H9 (cell line): ENCODE data around the gene FXYD4. TPM values are rescaled to one million over a fixed set of nuclear protein-coding genes. Genes with fewer than 3 reads are reported as not detected.

Source experiments
- DNase-seq: peaks from one replicate; pipeline ENCODE4 v3.0.0-alpha.2; 2017
- H2AFZ ChIP-seq: one replicate; pipeline ENCODE4 v1.6.1; 2013; ENCODE audit warnings: mild to moderate bottlenecking, low read length, control low read depth, moderate library complexity
- H2AK5ac ChIP-seq: 2 replicates; pipeline ENCODE4 v1.6.1; 2013; ENCODE audit warnings: low read length, control low read depth, mixed read lengths; ENCODE audit not compliant: insufficient read length
- H2BK120ac ChIP-seq: one replicate; pipeline ENCODE4 v1.6.1; 2013; ENCODE audit warnings: low read depth, mild to moderate bottlenecking, low read length, control low read depth, inconsistent platforms; ENCODE audit not compliant: poor library complexity, severe bottlenecking
- H2BK12ac ChIP-seq: 2 replicates; pipeline ENCODE4 v1.6.1; 2013; ENCODE audit warnings: low read length, control low read depth, mixed read lengths, low read depth; ENCODE audit not compliant: insufficient read length
- H2BK15ac ChIP-seq: 2 replicates; pipeline ENCODE4 v1.6.1; 2013; ENCODE audit warnings: low read depth, low read length, control low read depth
- H2BK20ac ChIP-seq: one replicate; pipeline ENCODE4 v1.6.1; 2013; ENCODE audit warnings: low read depth, mild to moderate bottlenecking, low read length, control low read depth, inconsistent platforms; ENCODE audit not compliant: poor library complexity, severe bottlenecking
- H2BK5ac ChIP-seq: 2 replicates; pipeline ENCODE4 v1.6.1; 2013; ENCODE audit warnings: low read length, control low read depth, mixed read lengths; ENCODE audit not compliant: insufficient read length
- H3K14ac ChIP-seq: 2 replicates; pipeline ENCODE4 v1.6.1; 2013; ENCODE audit warnings: low read length, control low read depth; ENCODE audit not compliant: insufficient read depth
- H3K18ac ChIP-seq: 2 replicates; pipeline ENCODE4 v1.6.1; 2013; ENCODE audit warnings: low read depth, mild to moderate bottlenecking, mixed read lengths, low read length, control low read depth; ENCODE audit not compliant: insufficient read length
- H3K23ac ChIP-seq: 2 replicates; pipeline ENCODE4 v1.6.1; 2013; ENCODE audit warnings: low read length, control low read depth, mixed read lengths, low read depth; ENCODE audit not compliant: insufficient read length
- H3K23me2 ChIP-seq: 2 replicates; pipeline ENCODE4 v1.6.1; 2013; ENCODE audit warnings: low read depth, mild to moderate bottlenecking, mixed read lengths, low read length, control low read depth; ENCODE audit not compliant: insufficient read length, poor library complexity, severe bottlenecking
- H3K27ac ChIP-seq: 2 replicates; pipeline ENCODE4 v1.5.1; 2013; ENCODE audit warnings: low read length, control low read depth, mixed read lengths, low read depth; ENCODE audit not compliant: insufficient read length
- H3K27me3 ChIP-seq: 2 replicates; pipeline ENCODE4 v1.6.1; 2013; ENCODE audit warnings: low read length, control low read depth, inconsistent platforms; ENCODE audit not compliant: insufficient read depth
- H3K4ac ChIP-seq: 2 replicates; pipeline ENCODE4 v1.6.1; 2013; ENCODE audit warnings: low read depth, mild to moderate bottlenecking, control low read depth, inconsistent platforms, low read length, moderate library complexity
- H3K4me1 ChIP-seq: 2 replicates; pipeline ENCODE4 v1.6.1; 2013; ENCODE audit warnings: low read length, control low read depth, inconsistent platforms; ENCODE audit not compliant: insufficient read depth
- H3K4me2 ChIP-seq: 2 replicates; pipeline ENCODE4 v1.6.1; 2013; ENCODE audit warnings: low read length, control low read depth, mixed read lengths; ENCODE audit not compliant: insufficient read length, insufficient read depth
- H3K56ac ChIP-seq: 2 replicates; pipeline ENCODE4 v1.6.1; 2013; ENCODE audit warnings: low read depth, mild to moderate bottlenecking, mixed read lengths, low read length, control low read depth; ENCODE audit not compliant: insufficient read length
- H3K79me1 ChIP-seq: 2 replicates; pipeline ENCODE4 v1.6.1; 2013; ENCODE audit warnings: low read depth, mild to moderate bottlenecking, moderate library complexity, low read length, control low read depth, inconsistent platforms; ENCODE audit not compliant: insufficient read depth, poor library complexity, severe bottlenecking
- H3K79me2 ChIP-seq: 2 replicates; pipeline ENCODE4 v1.6.1; 2013; ENCODE audit warnings: low read length, control low read depth, inconsistent platforms; ENCODE audit not compliant: insufficient read depth
- H3K9ac ChIP-seq: 2 replicates; pipeline ENCODE4 v1.6.1; 2013; ENCODE audit warnings: low read length, control low read depth, mixed read lengths; ENCODE audit not compliant: insufficient read length; ENCODE audit errors: extremely low read depth
- H3K9me3 ChIP-seq: one replicate; pipeline ENCODE4 v1.6.1; 2013; ENCODE audit warnings: low read depth, low read length, inconsistent platforms; ENCODE audit not compliant: control insufficient read depth
- H3T11ph ChIP-seq: one replicate; pipeline ENCODE4 v1.6.1; 2013; ENCODE audit warnings: mild to moderate bottlenecking, low read length, control low read depth, inconsistent platforms
- H4K20me1 ChIP-seq: one replicate; pipeline ENCODE4 v1.6.1; 2013; ENCODE audit not compliant: control insufficient read depth, insufficient read length, insufficient read depth
- H4K5ac ChIP-seq: 2 replicates; pipeline ENCODE4 v1.6.1; 2013; ENCODE audit warnings: low read depth, mild to moderate bottlenecking, mixed read lengths, low read length, control low read depth; ENCODE audit not compliant: insufficient read length
- H4K8ac ChIP-seq: replicated peaks from 2 replicates; pipeline ENCODE4 v1.6.1; 2013; ENCODE audit warnings: low read length, control low read depth, mixed read lengths, low read depth; ENCODE audit not compliant: insufficient read length
- H4K91ac ChIP-seq: 2 replicates; pipeline ENCODE4 v1.6.1; 2013; ENCODE audit warnings: low read depth, mild to moderate bottlenecking, moderate library complexity, mixed read lengths, low read length, control low read depth; ENCODE audit not compliant: insufficient read length
- H3K27ac Mint-ChIP-seq, 3 experiments: 2 replicates in 2 of 3; 3 replicates in 1 of 3; pipeline ENCODE4 v1.8.0; 2020 to 2021; ENCODE audit warnings: mixed read lengths in 3 of 3, mild to moderate bottlenecking in 1 of 3, moderate library complexity in 1 of 3
- H3K27me3 Mint-ChIP-seq: 2 replicates; pipeline ENCODE4 v1.8.0; 2021; ENCODE audit warnings: low read depth, mild to moderate bottlenecking, moderate library complexity, mixed read lengths
- H3K36me3 Mint-ChIP-seq, 3 experiments: 2 replicates in 2 of 3; 3 replicates in 1 of 3; pipeline ENCODE4 v1.8.0; 2020 to 2021; ENCODE audit warnings: low read depth in 3 of 3, mixed read lengths in 3 of 3; ENCODE audit not compliant: insufficient read depth in 1 of 3
- H3K4me1 Mint-ChIP-seq, 2 experiments: 2 replicates each; pipeline ENCODE4 v1.8.0; 2020; ENCODE audit warnings: mixed read lengths in 2 of 2
- H3K4me3 Mint-ChIP-seq, 2 experiments: 2 replicates in 1 of 2; 3 replicates in 1 of 2; pipeline ENCODE4 v1.8.0; 2020 to 2021; ENCODE audit warnings: mild to moderate bottlenecking in 2 of 2, mixed read lengths in 2 of 2, moderate library complexity in 1 of 2
- H3K9me3 Mint-ChIP-seq, 2 experiments: 2 replicates in 1 of 2; 3 replicates in 1 of 2; pipeline ENCODE4 v1.8.0; 2020; ENCODE audit warnings: mild to moderate bottlenecking in 2 of 2, mixed read lengths in 2 of 2, moderate library complexity in 1 of 2
- WGBS: extraction: QIAGEN DNeasy Blood & Tissue Kit; methylation state at CpG from one replicate; pipeline ENCODE4 v1.1.7; 2013; ENCODE audit warnings: missing lambda C conversion rate, low lambda C conversion rate, mixed read lengths; ENCODE audit not compliant: insufficient read length; ENCODE audit errors: extremely low coverage; 5-methylcytosine and 5-hydroxymethylcytosine counted together
- total RNA-seq: library from RNA; stranded (reverse); gene quantifications from 2 replicates; pipeline ENCODE4 v1.2.1, GENCODE V29; 2021
- TF ChIP-seq, protein P1 (sequence below): fragments of 200-600 bp; sonication (generic); conservative IDR thresholded peaks from 3 replicates; pipeline ENCODE4 v1.8.0; 2021; ENCODE audit warnings: antibody characterized with exemption, mild to moderate bottlenecking

The FXYD4 gene
- total RNA-seq, 1 experiment from 2014 or later = not detected

DNA sequence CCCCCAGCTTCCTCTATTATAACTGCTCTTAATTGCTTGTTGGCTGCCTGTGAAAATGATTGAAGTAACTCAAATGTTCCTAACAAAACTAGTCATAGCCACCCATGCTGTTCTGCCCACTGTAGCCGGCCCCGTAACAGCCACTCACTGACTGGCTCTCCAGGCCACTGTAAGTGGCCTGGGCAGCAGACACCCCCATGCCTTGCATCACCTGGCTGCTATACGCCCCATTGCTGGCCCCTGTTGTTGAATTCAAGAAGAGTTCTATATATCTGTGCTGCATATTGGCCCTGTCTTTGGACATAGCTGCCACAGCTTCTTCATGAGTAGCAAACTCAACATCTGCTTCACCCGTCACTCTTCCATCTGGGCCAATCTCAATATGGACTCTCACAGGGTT is 15.1 kb downstream of the FXYD4 start:
- Histone ChIP-seq H3K23me2 (no peaks in the 10 kb centered on the region), H4K8ac (no peak overlapping the region), H3K4ac (no peak overlapping the region), H3K23ac (no peak overlapping the region), H4K20me1 (no peaks in the 10 kb centered on the region), H3K27me3 (no peaks in the 10 kb centered on the region), H3K18ac (no peak overlapping the region), H4K91ac (no peak overlapping the region), H3K14ac (no peak overlapping the region), H3K4me2 (no peak overlapping the region), H3K9me3 (no peaks in the 10 kb centered on the region), H3K56ac (no peak overlapping the region), H2BK120ac (no peak overlapping the region), H2BK15ac (no peak overlapping the region), H3K79me2 (peaks cover 4% of the 10 kb centered on the region; the same call in 1 of the 2 replicates), H2AK5ac (no peak overlapping the region), H3T11ph (no peak overlapping the region), H3K4me1 (no peaks in the 10 kb centered on the region), H3K27ac (no peak overlapping the region), H2BK20ac (no peak overlapping the region), H3K9ac (no peak overlapping the region), H4K5ac (no peak overlapping the region), H2BK5ac (no peak overlapping the region), H2AFZ (no peak overlapping the region), H3K79me1 (no peaks in the 10 kb centered on the region), H2BK12ac (no peak overlapping the region)
- Mint-ChIP-seq H3K27me3 (no peaks in the 10 kb centered on the region), H3K4me3 (no peak overlapping the region), H3K27ac (peak overlapping the region in 1 of 3 experiments; percentile 26; a peak in 2 of 7 replicates), H3K4me1 (peaks cover 6 to 8% of the 10 kb centered on the region in 2 experiments), H3K9me3 (no peaks in the 10 kb centered on the region), H3K36me3 (peaks cover 44 to 64% (median 59%) of the 10 kb centered on the region in 3 experiments)
- DNase-seq = no peak
- no CpG with 5 or more reads among the region's 4 CpGs for WGBS
- TF ChIP-seq, protein P1, sequence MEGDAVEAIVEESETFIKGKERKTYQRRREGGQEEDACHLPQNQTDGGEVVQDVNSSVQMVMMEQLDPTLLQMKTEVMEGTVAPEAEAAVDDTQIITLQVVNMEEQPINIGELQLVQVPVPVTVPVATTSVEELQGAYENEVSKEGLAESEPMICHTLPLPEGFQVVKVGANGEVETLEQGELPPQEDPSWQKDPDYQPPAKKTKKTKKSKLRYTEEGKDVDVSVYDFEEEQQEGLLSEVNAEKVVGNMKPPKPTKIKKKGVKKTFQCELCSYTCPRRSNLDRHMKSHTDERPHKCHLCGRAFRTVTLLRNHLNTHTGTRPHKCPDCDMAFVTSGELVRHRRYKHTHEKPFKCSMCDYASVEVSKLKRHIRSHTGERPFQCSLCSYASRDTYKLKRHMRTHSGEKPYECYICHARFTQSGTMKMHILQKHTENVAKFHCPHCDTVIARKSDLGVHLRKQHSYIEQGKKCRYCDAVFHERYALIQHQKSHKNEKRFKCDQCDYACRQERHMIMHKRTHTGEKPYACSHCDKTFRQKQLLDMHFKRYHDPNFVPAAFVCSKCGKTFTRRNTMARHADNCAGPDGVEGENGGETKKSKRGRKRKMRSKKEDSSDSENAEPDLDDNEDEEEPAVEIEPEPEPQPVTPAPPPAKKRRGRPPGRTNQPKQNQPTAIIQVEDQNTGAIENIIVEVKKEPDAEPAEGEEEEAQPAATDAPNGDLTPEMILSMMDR = no peak
